Type B pancreatic cell (in vitro differentiated cells): ENCODE results near the gene FAM131A. TPM values are rescaled to one million over a fixed set of nuclear protein-coding genes. Genes with fewer than 3 reads are reported as not detected.

Experiments used
- DNase-seq: peaks from one replicate; pipeline ENCODE4 v3.0.0; 2021; ENCODE audit warnings: mixed read lengths; ENCODE audit not compliant: unreplicated experiment; ENCODE audit errors: extremely low spot score
- H3K27ac Mint-ChIP-seq: 2 replicates; pipeline ENCODE4 v1.8.0; 2021; ENCODE audit warnings: mild to moderate bottlenecking, mixed read lengths
- H3K27me3 Mint-ChIP-seq: 2 replicates; pipeline ENCODE4 v1.8.0; 2021; ENCODE audit warnings: mixed read lengths
- H3K36me3 Mint-ChIP-seq: 2 replicates; pipeline ENCODE4 v1.8.0; 2021; ENCODE audit warnings: mixed read lengths
- H3K4me1 Mint-ChIP-seq: one replicate; pipeline ENCODE4 v1.8.0; 2021; ENCODE audit warnings: mixed read lengths; ENCODE audit not compliant: unreplicated experiment
- H3K4me3 Mint-ChIP-seq: 2 replicates; pipeline ENCODE4 v1.8.0; 2021; ENCODE audit warnings: mild to moderate bottlenecking, mixed read lengths
- H3K9me3 Mint-ChIP-seq: 2 replicates; pipeline ENCODE4 v1.8.0; 2021; ENCODE audit warnings: mixed read lengths
- CTCF ChIP-seq: fragments of 200-600 bp; sonication (generic); conservative IDR thresholded peaks from 2 replicates; pipeline ENCODE4 v1.5.0; 2021; ENCODE audit warnings: antibody characterized with exemption, mild to moderate bottlenecking
- total RNA-seq: library from RNA; stranded (reverse); gene quantifications from 2 replicates; pipeline ENCODE4 v1.2.1, GENCODE V29; 2021; ENCODE audit warnings: low replicate concordance

Gene FAM131A
- total RNA-seq, 1 donor from 2014 or later, result 18.3 TPM

- peak; percentile 97 for DNase-seq
- Mint-ChIP-seq H3K36me3 (peaks cover 24% of the 10 kb centered on the region), H3K27ac (peak overlapping the region; percentile 99), H3K4me1 (peaks cover 28% of the 10 kb centered on the region), H3K4me3 (peak overlapping the region; percentile 99), H3K9me3 (no peaks in the 10 kb centered on the region), H3K27me3 (no peaks in the 10 kb centered on the region)
- peak; percentile 68 for TF ChIP-seq CTCF
These were observed 25.5 kb downstream of the FAM131A start for GRCh38 chr3:184362668-184363546.

- DNase-seq, result no peak
- TF ChIP-seq CTCF, result no peak
- Mint-ChIP-seq H3K36me3 (peaks cover 45% of the 10 kb centered on the region), H3K27me3 (peaks cover 3% of the 10 kb centered on the region), H3K9me3 (no peaks in the 10 kb centered on the region), H3K4me1 (peaks cover 28% of the 10 kb centered on the region), H3K27ac (peak overlapping the region; percentile 78), H3K4me3 (peak overlapping the region; percentile 66)
These were observed 29.4 kb downstream of the FAM131A start for GRCh38 chr3:184366619-184367289.

DNA sequence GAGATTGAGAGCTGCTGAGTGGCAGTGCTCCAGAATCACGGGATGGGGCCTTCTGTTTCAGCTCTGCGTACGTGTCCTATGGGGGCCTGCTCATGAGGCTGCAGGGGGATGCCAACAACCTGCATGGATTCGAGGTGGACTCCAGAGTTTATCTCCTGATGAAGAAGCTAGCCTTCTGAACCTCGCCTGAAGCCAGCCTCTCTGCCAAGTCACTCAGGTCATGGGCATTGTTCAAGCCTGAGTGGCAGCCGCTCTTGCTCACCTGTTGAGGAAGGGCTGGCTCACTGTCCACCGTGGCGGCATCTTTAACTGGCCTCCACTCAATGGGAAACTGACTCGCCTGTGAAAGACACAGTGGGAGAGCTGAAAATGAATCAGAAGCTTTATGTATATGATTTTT is 30.7 kb downstream of the FAM131A start:
- H3K4me3 Mint-ChIP-seq, result no peak overlapping the region
- peaks cover 36% of the 10 kb centered on the region for H3K4me1 Mint-ChIP-seq
- TF ChIP-seq CTCF, result no peak
- no peaks in the 10 kb centered on the region for H3K9me3 Mint-ChIP-seq
- peaks cover 45% of the 10 kb centered on the region for H3K36me3 Mint-ChIP-seq
- no peak for DNase-seq
- peaks cover 4% of the 10 kb centered on the region for H3K27me3 Mint-ChIP-seq
- no peak overlapping the region for H3K27ac Mint-ChIP-seq

DNA sequence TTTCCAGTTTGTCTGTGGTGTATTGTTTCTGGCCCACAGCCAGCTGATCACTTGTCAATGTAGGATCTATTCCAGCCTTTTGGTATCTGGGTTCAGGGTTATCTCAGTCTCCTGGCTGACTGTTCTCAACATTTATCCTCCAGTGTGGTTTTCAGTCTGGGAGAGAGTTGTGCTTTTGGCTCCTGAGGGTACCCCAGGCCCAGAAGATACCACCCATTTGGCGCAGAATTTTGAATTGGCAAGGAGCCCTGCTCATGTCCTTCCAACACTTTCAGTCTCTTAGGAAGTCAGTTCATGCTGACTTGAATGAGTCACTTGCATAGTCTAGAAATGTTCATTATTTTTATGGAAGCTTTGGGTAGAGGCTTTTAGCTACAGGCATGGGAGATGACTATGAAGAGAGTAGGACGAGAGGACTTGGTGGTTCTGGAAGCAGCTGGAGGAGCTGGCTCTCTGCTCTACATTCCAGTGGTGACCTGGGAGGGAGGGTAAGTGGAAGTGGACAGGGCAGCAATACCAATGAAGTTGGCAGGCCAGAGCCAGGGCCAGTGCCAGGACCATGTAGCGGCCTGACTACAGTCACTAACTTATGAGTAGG is 31.3 kb downstream of the FAM131A start:
- no peak for DNase-seq
- no peak for TF ChIP-seq CTCF
- Mint-ChIP-seq H3K27ac (no peak overlapping the region), H3K27me3 (peaks cover 4% of the 10 kb centered on the region), H3K4me3 (no peak overlapping the region), H3K4me1 (peaks cover 36% of the 10 kb centered on the region), H3K9me3 (no peaks in the 10 kb centered on the region), H3K36me3 (peaks cover 45% of the 10 kb centered on the region)

- Mint-ChIP-seq H3K27me3 (peaks cover 18% of the 10 kb centered on the region), H3K27ac (peak overlapping the region; percentile 82), H3K4me3 (peak overlapping the region; percentile 56), H3K36me3 (peaks cover 30% of the 10 kb centered on the region), H3K9me3 (no peaks in the 10 kb centered on the region), H3K4me1 (peaks cover 33% of the 10 kb centered on the region)
- no peak for DNase-seq
- TF ChIP-seq CTCF, result peak; percentile 94
These were observed 34.2 kb downstream of the FAM131A start for GRCh38 chr3:184371570-184372018.
